SH-SY5Y (cell line): Measurements from ENCODE around the gene SPINK6.

Experiments
- GATA2 ChIP-seq: IDR thresholded peaks from 2 replicates; pipeline ENCODE4 v1.6.1; 2011; ENCODE audit warnings: mild to moderate bottlenecking, low read depth, low read length
- GATA3 ChIP-seq: IDR thresholded peaks from 2 replicates; pipeline ENCODE4 v1.6.1; 2011; ENCODE audit warnings: low read depth, mild to moderate bottlenecking, low read length, moderate library complexity

Gene SPINK6, protein sequence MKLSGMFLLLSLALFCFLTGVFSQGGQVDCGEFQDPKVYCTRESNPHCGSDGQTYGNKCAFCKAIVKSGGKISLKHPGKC

DNA sequence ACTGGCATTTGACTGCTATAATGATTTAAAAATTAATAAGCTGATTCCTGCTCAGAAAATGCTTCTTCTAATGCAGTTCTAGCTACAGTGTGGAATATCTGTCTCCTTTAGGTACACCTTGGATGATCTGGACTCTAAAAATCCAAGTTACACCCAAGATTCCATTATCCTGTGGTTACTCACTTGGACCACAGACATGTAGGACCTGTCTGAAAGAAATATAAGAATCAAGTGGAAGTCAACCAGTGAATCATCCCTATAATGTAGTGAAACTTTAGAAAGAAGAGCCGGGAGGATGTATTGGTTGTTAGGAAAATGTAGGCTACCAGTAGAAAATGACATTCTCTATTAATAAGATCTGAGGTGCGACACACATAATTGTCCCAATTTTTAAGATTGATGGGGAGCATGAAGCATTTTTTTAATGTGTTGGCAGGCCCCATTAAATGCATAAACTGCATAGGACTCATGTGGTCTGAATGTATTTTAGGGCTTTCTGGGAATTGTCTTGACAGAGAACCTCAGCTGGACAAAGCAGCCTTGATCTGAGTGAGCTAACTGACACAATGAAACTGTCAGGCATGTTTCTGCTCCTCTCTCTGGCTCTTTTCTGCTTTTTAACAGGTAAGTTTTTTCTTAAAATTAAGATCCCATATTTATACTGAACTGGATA is at the start of gene SPINK6:
Gene SPINK6, plus strand, starts transcription at position 512 of the 673 bp plus-strand sequence. Its CDS starts 55 bp downstream, at position 567.
- TF ChIP-seq GATA2 (no peak), GATA3 (no peak)

DNA sequence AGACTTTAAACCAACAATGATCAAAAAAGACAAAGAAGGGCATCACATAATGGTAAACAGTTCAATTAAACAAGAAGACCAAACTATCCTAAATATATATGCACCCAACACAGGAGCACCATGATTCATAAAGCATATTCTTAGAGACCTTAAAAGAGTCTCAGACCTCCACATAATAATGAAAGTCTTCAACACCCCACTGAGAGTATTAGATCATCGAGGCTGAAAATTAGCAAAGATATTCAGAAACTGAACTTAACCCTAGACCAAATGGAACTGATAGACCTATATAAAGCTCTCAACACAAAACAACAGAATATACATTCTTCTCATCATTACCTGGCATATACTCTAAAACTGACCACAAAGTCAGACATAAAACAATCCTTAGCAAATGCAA is 46.2 kb upstream of the SPINK6 start:
- TF ChIP-seq GATA2: no peak
- no peak for TF ChIP-seq GATA3

DNA sequence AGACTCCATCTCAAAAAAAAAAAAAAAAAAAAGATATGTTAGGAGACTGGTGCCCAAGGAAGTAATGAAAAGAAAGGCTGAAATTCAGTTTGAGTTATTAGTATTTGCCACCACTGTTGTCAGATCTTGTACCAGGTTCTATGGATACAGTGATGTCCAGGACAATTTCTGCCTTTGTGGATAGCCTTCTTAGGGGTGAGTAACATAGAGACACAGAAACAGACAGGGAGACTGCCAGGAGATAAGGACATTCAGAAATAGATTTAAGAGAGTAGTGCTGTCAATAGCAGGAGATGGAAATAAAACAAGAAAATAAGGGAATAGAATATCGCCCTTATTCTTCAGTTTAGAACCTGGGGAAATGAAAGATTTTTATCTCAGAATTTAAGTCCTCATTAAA is 40.8 kb upstream of the SPINK6 start:
- TF ChIP-seq GATA2 (no peak), GATA3 (no peak)

DNA sequence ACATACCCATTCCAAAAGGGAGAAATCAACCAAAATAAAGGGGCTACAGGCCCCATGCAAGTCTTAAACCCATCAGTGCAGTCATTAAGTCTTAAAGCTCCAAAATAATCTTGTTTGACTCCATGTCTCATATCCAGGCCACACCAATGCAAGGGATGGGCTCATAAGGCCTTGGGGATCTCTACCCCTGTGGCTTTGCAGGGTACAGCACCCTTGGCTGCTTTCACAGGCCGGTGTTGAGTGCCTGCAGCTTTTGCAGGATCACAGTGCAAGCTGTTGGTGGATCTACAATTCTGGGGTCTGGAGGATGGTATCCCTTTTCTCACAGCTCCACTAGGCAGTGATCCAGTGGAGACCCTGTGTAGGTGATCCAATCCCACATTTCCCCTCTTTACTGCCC is 39.5 kb upstream of the SPINK6 start:
- TF ChIP-seq GATA2 (no peak), GATA3 (no peak)

DNA sequence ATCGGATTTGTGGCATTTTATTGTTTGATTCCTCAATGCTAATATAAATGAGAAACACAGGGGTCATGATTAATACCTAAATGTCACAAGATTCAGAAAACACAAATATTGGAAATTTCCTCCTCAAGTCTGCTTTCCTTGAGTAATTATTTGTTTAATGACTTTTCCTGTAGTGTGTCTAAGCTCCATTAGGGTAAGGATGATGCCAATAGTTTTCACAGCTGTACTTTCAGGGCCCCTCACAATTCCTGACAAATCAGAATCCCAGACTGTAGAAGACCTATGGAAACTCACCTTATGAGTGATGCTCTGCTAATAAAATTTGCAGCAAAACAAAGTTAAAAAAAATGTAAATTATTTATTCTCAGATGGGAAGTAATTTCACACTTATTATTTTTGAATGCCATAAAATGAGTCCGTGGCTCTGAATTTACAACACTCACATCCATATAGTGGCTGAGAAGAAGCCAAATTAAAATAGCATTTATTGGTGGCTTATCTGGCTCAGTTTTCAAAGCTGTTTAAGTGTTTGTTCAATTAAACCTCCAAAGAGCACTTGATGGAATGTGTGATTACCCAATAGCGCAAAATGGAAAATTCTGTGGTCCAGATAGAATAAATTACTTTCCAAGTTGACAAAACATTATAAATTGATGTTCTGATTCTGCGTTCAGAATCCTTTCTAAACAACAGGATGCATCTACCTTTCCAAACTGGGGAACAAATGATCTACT is 36.1 kb upstream of the SPINK6 start:
- no peak for TF ChIP-seq GATA3
- no peak for TF ChIP-seq GATA2

DNA sequence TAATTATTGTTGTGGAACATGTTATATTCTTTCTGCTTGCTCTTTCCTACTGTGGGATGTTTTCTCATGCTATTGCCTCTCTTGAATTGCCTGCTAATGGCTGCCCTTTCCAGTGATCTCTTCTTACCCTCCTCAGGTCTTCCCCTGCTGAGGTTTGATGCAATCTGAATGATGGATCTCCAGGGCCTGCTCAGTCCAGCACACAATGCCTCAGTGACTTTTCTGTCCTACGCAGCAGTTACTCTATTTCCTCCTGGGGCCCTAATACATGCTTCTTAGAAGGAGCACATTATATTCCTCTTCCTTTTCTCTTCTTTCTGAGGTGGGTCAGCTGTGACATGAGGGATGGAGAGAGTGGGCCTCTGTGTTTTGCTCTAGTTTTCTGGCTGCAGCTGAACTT is 34.6 kb upstream of the SPINK6 start, which contains the start of gene SPINK14:
Gene SPINK14, plus strand, starts transcription at position 301 of the 400 bp plus-strand sequence. CDS start 1,187 bp downstream, outside the sequence.
- no peak for TF ChIP-seq GATA3
- TF ChIP-seq GATA2: no peak

DNA sequence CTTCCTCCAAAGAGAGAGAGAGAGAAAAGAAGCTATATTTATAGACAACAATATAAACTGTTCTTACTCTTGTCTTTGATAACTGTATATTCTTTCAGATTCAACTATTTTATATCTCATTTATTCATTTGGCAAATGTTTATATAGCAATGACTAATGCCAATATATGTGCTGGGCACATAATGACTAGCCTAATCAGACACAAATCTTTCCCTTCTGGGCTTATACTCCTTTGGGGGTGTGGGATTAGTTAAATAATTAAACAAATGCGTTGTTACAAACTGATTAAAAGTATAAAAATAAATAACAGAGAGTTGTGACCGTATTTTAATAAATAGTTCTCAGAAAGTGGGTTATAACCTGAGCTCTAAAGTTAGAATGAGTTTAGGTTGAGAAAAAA is 30.5 kb upstream of the SPINK6 start:
- no peak for TF ChIP-seq GATA2
- TF ChIP-seq GATA3: no peak

DNA sequence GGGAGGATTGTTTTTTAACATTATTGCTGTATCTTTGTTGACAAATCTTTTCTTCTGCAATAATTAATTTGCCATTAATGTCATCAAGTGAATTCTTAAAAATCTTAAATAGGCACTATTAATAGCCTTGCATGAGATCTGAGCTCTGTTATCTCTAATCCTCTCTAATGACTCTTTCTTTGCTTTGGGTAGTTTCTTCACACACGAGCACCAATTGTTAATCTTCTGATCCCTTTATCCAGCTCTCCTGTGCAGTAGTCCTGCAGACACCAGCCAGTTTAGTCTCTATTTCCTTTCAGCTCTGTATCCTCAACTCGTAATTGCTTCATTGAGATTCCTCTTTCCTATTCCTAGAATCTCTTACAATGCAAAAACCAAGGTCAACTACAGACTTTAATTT is 26.4 kb upstream of the SPINK6 start:
- TF ChIP-seq GATA3: no peak
- TF ChIP-seq GATA2: no peak

DNA sequence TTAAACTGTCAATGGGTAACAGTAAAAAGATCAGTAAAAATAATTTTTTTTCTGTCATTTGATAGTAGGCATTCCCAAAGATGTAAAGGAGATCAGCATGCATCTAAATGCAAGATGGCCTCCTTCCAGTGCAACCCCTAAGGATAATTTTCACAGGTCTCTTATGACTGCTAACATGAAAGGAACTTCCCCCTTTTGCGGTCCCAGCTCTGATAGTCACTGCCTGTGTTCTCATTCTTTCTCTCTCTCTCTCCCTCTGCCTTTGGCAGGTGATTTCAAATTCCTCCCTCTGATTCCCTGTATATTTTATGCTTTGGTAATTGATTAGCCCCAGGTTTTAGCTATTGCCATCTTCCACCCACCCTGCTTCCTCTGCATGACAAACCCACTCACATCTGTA is 25.6 kb upstream of the SPINK6 start:
- no peak for TF ChIP-seq GATA2
- TF ChIP-seq GATA3: no peak

DNA sequence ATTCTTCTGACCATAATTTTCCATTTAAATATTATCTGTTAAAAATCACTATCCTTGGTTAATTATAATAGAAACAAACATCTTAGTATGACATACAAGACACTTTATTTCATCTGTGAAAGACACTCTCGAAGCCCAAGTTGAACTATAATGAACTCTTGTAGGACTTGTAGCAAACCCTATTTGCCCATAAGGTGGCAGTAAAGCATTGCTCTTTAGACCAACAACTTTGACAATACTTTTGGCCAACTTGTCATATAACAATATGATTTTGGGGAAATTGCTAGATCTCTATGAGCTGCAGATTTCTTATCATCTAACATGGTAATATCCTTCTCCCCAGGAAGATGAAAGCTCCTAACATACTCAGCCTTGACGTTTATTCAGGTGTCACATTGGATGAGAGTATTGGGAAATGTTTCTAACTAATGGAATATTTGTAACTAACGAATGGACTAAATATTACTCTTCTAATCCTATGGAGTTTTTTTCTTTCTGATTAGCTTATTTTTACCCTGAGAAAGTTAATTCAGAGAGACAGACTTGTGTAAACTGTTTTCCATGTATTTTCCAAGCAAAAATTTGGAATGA is 23.5 kb upstream of the SPINK6 start:
- TF ChIP-seq GATA3 (no peak), GATA2 (no peak)

DNA sequence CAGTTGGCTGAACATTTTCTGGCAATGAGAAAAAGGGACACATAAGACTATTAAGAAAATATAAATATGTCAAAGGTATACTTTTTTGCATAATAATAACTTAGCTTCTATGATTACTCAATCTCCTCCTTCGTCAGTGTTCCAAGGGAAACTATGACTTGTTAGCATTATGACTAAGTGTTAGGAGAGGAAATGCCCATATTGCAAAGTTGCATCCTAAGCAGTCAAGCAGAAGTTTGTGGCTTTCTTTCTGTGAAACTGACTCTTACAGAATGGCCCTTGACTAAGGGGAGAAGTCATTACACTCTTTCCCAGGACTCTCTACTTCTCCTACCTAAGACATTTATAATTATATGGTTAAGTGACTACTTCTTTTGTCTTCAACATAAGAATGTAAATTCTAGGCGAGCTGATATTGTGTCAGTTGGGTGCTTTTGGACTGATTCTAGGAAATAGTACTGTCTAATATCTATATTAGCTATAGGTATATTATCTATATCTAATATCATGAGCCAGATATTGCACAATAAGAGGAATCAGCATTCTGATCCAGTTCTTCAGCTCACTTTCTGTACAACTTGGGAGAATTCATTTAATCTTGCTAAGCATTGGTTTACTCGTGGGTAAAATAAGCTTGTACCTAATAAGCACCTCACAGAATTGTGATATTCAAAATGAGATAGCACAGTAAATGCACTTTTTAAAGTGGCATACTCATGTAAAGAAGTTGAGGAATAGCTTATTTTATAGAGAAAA is 16.4 kb upstream of the SPINK6 start:
- TF ChIP-seq GATA3 (no peak), GATA2 (no peak)

DNA sequence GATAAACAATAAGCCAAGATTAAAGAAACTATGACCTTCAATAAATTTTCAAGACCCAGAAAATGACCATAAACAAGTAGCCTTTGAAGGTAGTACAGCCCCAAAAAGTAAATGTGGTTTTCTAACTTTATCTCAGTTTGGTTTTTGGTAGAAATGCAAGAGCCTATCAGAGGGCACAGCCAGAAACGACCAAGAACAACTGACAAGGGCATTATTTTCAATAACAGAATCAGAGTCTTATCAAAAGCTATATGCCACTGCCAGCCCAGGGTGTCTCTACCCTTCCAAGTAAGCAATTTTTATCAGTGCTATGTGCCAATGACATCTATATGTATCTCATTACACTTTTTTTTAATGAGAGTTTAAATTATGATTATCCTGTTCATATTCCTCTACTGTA is 11.8 kb upstream of the SPINK6 start:
- TF ChIP-seq GATA2 (no peak), GATA3 (no peak)

DNA sequence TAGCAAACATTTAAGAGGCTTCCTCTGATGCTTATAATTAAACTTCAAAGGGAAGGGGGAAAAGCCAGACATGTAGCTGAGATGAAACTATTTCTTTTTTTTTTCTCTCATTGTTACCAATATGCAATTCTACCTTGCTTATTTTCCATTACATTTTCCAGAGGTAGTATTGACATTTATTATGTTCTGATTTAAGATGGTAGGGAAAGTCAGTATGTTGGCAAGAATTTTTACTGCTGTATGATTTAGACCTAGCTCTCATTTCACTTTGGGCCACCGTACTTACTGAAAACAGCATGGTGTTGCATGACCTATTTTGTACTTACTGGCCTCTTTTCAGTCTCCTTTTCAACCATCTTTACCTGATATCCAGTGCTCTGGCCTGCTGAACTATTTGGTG is 9.6 kb upstream of the SPINK6 start:
- TF ChIP-seq GATA3 (no peak), GATA2 (no peak)

DNA sequence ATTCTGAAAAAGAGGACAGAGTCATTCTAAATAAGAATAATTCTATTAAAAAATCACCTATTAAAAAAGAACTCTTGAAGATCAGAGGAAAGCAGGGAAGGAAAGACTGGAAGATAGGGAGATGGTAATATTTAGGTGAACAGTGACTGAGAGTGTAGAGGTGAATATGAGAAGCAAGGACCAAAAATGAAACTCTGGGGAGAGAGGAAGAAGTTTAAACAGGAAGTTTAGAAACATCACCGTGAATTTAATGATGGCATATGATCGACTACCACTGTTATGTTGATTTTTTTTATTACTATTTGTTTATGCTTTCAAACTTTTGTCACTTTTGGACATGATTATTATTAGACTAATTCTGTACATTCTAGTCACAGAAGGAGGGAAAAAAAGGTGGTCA is 1.7 kb upstream of the SPINK6 start:
- TF ChIP-seq GATA3 (no peak), GATA2 (no peak)
